ENCODE data around the gene ADCY4.

ADCY4 gene

DNA sequence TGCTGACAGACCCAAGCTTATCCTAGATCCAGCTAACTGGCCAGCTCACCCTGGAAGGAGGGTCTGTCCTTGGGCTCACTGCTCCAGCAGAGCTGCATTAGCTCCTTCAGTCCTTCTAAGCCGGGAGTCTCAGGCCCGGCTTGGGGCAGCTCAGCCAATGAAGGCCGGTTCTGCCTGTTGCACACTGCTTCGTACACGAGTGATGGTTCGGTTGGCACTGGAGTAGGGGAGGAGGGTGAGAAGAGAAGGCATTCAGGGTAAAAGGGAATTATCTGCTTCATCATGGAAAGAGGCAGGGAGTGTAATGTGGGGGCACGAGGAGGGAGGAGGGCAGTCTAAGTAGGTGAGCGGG, 2.9 kb upstream of the ADCY4 start:
- DNase-seq: no peak

DNA sequence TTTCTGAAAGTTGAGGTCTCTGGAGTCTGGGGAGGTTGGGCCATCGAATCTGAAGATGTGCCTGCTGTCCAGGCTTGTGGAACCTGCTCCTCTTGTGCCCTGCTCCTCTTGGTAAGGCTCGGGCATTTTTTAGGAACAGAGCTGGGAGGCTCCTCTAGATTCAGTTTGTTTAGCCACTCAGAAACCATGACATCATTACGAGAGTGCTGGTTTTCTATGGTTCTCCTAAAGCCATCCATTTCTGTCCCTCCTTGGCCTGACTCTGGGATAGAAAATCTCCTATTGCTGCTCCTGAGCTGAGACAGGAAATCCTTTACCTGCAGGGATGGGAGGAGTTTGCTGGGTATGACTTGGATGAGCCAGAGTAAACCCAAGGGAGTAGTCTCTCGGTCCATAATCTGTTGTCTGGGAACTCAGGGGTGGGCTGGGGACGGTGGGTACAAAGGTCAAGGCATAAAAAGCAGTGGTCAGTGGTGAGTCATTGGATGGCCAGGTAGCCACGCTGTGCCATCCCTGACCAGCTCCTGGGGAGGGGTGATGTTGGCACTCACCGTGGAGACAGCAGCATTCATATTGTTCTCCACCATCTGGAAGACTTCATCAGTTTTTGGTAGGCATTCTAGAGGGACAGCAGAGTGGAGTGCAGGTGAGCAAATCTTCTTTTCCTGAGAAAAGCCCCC, 2.4 kb upstream of the ADCY4 start:
- no peak for DNase-seq

GRCh38 chr14:24335461-24336171, 745 bp upstream of the ADCY4 start:
- no peak for DNase-seq

DNA sequence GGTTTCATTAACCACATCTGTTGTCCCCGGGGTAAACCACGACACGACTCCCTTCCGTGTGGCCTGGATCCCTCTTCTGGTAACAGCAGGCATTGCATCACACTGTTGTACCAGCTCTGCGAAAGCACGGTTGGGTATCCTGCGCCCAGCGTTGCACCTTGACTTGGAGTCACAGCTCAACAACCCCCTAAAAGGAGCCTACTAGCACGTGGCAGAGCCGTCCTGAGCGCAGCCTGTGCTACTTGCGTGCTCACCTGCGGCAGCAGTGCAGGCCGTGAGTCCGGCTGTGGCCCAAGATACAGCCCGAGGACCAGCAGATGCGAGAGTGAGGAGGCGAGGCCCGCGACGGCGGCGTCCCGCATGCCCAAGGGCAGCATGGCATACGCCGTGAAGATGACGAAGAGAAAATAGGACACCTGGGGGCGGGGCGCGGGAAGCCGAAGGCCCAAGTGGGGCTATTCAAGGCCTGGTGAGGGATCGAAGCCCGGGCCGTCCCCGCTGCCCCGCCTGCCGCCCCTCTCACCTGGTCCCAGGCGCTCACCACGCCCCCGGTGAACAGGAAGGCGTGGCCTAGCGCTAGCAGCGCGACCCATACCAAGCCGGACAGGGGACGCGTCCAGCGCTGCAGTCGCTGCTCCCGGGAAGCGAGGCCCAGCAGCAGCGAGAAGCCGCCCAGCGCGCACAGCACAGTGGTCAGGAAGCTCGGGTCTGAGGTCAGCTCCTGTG, 2.4 kb downstream of the ADCY4 start:
- DNase-seq: peak; percentile 79

- DNase-seq: no peak
These were observed 3.1 kb downstream of the ADCY4 start for GRCh38 chr14:24331731-24332267.

GRCh38 chr14:24330973-24331674, 3.7 kb downstream of the ADCY4 start:
- no peak for DNase-seq

DNA sequence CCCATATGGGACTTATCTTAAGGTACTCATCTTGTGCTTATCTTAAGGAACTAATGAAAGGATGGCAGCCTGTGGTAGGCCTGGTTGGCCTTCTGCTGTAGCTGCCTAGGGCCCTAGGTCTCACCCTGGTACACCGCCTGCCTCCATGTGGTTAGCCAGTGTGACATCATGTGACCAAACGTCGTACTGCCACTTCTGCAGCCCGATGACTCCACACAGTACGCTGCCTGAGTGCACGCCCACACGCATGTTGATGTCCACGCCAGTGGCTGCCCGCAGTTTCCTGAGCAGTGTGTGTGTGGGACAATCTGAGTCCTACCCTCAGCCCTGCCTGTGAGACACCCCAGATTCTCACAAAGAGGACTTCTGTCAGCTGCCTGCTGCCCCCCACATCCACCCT, 5.1 kb downstream of the ADCY4 start:
- DNase-seq: no peak

DNA sequence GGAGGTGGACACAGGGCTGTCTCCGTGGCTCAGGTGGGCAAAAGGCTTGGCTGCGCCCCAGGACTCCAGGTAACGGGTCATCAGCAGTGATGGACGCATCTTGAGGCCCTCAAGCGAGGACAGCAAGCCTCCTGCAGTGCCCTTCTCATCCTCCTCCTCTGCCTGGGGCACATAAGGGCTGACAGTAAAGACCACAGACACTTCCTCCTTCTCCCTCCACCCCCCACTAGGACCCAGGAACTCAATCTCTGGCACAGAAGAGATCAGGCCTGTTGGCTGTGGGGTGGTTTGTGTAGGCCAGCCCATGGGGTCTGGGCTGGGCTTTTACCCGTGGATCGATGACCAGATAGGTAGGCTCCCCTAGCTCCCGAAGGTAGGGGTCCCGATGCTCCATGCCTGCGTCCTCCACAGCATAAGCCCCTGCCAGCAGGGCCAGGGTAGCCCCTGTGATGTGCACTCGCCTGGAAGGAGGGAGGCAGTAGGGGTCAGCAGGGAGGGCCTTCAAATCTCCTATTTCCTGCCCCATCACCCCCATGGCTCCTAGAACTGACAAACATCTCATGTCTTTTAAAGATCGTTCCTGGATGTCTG, 5.7 kb downstream of the ADCY4 start:
- DNase-seq: no peak

- DNase-seq: peak; percentile 3
These were observed 7.0 kb downstream of the ADCY4 start for GRCh38 chr14:24327914-24328313.

DNA sequence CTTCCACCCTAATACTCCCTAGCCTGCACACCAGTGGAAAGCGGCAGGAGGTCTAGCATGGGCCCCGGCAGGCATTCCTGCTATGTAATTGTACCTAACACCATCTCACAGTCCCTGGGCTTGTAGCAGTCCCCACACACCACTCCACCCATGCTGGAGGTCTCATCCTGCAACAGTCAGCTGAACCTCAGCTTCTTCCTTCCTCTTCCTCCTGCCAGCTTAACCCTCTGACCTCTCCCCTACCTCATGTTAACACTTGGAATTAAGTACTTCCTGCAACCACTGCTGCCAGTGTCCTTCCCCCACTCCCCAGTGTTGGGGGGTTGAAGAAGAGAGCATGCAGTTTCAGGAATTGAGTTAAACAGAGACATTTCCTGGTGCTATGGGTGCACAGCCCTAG, 7.6 kb downstream of the ADCY4 start:
- no peak for DNase-seq

DNA sequence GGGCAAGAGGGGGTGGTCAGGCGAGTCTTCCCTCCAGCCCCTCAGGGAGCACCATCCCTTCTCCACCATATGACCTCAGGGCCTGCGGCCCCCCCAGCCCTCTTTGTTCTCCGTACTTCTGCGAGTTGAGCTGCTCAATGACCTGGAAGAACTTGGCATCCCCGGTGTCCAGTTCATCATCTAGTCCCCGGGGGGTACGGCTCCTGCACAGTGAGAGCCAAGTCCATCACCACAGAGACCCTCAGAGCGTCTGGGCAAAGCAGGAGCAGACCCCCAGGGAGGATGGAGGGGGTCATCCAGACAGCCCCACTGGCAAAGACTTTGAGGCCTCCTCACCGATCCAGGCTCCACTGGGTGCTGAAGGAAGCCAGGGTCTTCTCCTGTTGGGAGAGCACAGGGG, 8.9 kb downstream of the ADCY4 start:
- no peak for DNase-seq

DNA sequence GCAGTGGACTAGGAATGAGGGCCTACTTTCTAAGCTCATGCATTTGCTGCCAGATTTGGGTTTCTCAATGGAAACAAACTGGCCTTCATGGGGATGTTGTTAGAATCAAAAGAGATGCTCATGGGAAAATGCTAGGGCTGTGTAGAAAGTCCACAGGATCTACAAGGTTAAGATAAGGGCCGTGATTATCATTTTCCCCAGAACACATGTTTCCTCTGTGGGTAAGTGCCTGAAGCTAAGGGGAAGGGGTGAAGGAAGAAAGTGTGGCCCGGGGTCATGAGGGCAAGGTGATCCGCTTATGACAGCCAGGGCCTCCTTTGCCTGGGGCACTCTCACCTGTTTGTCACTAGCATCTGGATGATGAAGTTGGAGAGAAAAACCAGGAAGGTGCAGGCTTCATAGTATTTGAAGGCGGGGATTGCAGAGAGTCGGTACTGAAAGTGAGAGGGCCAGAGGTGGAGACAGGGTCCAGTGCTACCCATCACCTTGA, 9.8 kb downstream of the ADCY4 start:
- no peak for DNase-seq

GRCh38 chr14:24324024-24324423, 10.8 kb downstream of the ADCY4 start:
- DNase-seq: no peak

DNA sequence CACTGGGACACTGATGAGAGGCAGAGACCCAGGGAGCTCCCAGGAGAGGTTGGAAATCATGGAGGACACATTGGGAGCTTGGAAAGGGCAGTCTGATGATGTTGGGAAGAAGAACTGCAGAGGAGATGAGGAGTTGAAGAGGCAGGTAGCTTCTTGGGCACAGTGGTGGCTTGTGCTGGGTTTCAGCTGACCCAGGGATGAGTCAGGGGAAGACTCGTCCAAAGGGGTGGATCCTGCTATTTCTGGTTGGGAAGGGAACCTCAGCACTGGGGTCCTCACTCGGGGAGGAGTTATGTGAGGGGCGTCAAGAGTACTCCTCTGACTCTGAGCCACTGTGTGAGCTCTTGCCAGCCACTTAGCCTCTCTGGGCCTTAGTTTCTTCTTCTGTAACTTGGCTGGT, 11.5 kb downstream of the ADCY4 start:
- no peak for DNase-seq

- DNase-seq: no peak
These were observed 12.2 kb downstream of the ADCY4 start for GRCh38 chr14:24322672-24323071.

DNA sequence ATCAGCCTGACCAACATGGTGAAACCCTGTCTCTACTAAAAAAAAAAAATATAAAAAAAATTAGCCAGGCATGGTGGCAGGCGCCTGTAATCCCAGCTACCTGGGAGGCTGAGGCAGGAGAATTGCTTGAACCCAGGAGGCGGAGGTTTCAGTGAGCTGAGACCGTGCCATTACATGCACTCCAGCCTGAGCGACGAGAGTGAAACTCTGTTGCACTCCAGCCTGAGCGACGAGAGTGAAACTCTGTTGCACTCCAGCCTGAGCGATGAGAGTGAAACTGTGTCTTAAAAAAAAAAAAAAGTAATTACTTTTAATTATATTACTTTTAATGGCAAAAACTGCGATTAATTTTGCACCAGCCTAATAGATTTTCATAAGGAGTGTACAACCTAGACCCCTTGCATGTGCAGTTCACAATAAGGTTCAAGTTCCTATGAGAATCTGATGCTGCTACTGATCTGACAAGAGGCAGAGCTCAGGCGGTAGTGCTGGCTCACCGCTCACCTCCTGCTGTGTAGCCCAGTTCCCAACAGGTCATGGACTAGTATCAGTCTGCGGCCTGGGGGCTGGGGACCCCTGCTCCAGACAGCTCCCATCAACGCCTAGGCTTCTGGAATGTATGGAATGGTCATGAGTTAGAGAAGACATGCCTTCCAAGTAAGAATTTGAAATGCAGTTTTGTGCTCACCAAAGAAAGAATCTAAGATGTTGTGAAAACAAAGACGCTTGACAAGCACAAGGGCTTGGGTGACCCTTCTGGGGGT, 13.5 kb downstream of the ADCY4 start:
- no peak for DNase-seq

DNA sequence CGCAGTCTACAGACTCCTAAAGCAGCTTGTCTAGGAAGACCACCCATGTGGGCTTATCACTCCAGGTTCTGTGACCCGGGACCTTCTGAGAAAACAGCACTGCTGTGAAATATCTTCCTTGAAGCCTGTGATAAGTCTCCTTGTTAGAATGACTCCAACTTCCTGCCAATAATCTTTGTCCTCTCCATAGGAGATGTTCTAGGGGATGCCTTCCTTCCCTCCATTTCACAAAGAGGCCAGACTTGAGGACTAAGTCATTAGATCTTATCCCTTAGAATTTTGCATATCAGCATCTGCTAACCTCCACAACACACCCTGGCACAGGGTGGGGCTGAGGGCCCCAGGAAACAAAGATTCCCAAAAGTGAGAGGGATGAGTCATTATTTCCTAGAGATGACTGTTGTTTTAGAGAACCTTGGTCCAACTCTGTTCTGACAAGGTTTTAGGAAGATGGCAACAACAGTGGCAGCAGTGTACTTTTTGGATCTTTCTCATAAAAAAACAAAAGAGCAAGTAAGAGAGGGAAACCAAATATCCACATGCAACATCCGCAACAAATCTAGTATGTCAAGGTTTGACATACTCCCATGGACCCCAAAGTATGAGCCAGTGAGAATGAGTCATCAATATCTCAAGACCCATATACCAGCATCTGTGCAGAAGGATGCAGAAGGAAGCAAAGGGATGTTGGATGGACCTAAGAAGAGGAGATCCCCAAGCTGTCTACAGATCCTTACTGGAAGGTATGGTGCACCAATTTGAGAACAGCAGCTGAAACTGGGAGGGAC, 17.5 kb downstream of the ADCY4 start:
- no peak for DNase-seq

- DNase-seq: no peak
These were observed 18.3 kb downstream of the ADCY4 start for GRCh38 chr14:24316597-24316950.

- no peak for DNase-seq
These were observed 18.9 kb downstream of the ADCY4 start for GRCh38 chr14:24315807-24316596.

DNA sequence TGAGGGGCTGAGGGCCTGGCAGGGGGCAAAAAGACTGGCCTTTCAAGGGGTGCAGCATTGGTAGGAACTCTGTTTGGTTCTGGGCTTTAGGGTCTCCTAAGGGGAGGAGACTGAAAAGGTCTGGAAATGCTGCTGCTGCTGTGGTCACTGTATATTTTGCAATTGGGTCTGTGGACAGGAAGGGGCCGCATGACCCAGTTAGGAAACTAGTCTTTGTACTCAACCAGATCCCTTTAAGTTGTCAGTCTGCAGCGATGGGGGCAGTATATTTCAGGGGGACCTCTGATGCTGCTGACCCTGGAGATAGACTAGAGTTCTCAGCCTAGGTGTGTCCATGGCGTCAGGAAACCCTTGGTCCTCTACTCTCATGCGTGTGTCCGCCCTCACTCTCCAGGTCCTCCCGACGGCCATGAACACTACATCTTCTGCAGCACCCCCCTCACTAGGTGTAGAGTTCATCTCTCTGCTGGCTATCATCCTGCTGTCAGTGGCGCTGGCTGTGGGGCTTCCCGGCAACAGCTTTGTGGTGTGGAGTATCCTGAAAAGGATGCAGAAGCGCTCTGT, 19.5 kb downstream of the ADCY4 start:
- no peak for DNase-seq

All from COR-L47 (cell line).